CD4-positive, alpha-beta T cell treated with Interleukin-17A for 1 hour (primary cell): ENCODE data around the gene SYNDIG1.
"Not testable (repeated sequence)": the region's sequence is repeated elsewhere in the genome, so short reads cannot be mapped to it uniquely, and the experiment has no call there.

Experiments
- DNase-seq: peaks from one replicate; pipeline ENCODE4 v3.0.0-alpha.2; 2020

SYNDIG1 gene

DNA sequence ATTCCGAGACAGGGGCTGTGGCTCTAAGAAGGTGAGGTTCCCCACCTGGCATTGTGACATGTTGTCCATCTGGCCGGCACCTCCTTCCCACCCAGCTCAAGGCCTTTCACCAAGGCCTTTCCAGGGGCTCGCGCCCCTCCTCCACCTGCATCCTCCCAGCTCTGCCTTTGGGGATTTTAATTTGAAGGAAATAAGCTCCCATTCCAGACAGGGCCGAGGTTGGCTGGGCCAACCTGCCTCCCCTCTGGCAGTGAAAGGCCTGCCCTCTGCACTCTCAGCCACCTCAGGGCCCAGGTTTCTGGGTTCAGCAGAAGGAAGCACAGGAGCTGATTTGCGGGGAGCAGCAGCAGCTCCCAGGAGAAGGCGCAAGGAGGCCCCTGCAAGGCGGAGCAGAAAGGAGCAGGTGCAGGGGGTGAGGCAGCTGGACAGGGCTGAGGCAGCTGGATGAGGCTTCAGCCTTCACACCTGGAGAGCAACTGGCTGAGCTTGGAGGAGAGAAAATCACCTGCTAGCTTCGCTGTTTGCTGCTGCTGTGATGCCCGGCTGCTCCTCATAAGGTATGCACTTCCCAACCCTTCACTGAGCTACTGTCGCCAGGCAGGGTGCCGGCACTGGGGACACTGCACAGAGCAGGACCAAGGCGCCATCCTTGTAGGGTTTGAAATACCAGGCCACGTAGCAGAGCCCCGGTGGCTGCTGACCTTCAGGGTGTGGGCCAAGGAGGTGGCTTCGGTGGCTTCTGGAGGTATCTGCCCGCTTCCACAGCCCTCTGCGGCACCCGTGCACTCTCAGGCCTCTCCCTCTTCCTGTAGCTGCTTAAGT is 147.0 kb downstream of the SYNDIG1 start:
- no peak for DNase-seq

- DNase-seq, result no peak
Observed at GRCh38 chr20:24617080-24617432, 147.6 kb downstream of the SYNDIG1 start.

GRCh38 chr20:24617757-24618450 is 148.5 kb downstream of the SYNDIG1 start:
- DNase-seq, result no peak

- no peak for DNase-seq
Observed at GRCh38 chr20:24618739-24619138, 149.3 kb downstream of the SYNDIG1 start.

DNA sequence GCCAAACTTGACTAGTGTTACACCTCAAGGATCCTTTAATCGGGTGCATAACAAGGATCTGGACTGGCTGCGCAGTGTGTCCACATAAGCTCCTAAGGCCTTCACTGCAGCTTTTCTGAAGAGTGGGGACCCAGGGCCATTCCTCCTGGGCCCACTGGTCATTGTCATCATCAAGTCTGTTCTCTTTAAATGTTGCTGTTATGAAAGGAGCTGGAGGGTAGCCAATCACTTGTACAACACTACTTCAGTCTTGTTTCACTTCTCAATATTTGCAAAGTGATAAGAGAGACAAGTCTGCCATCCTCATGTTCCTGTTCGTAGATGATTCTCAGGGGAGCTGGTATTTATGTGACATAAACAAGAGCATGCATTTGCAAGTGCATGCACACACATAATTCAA is 149.8 kb downstream of the SYNDIG1 start:
- DNase-seq, result no peak

DNA sequence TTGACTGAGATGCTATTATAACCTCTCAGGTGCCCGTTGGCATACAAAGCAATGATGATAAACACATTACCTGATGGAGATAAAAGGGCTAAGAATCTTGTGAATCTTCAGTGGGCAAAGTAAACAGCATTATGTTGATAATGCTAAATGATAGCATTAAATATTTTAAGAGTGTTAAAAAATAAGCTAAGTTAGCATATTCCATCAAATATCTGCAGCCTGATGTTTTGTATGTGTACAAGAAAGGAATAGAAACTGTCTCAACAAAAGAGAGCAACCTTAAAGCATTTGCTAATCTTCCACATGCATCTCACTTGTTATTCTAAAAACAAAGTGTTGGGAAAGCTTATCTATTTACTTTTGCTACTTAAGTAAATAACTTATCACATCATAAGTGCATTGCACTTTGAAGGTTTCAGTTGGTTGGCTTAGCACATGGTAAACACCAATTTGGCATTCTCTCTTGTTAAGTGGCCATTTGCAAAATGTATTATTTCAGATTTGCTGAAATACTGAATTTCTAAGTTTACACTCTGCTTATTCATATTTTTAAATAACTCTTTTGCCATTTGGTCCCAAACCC is 151.6 kb downstream of the SYNDIG1 start:
- no peak for DNase-seq

GRCh38 chr20:24622856-24623255 is 153.4 kb downstream of the SYNDIG1 start:
- DNase-seq, result no peak

- not testable (repeated sequence) for DNase-seq
Observed at GRCh38 chr20:24626141-24626540, 156.7 kb downstream of the SYNDIG1 start.

DNA sequence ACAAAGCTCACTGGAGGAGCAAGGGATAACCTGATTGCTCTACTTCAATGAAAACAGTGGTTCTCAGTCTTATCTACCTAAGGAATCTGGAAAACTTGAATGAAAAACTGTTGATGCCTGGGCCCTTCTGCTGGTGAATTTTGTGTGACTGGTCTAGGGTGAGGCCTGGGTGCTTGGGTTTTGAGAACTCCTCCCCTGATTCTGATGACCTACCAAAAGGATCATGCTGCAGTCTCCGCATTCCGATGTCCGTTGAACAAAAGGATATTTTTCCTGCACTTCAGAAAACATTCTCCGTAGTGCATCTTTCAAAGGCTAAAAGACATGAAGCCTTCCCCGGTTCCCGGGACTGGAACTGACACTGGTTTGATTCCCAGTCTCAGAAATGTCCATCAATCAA is 157.9 kb downstream of the SYNDIG1 start:
- no peak for DNase-seq

DNA sequence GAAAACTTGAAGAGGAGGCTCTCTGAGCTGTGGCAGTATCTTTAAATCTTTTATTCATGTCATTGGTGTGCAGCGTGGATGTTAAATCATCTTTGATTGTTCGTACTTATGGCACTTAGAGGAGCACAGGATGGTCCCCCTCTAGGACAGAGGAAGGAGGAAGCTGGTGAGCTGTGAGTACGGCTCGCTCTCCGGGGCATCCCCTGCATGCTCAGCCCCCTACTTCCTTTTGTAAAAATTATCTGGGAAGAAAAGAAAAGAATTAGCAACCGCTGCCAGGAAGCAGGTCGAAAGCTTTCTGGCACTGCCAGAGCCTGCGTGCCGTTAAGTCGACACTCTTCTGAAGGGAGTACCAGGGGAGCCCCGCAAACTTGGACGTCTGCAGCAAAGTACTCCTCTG is 158.5 kb downstream of the SYNDIG1 start:
- DNase-seq, result no peak

DNA sequence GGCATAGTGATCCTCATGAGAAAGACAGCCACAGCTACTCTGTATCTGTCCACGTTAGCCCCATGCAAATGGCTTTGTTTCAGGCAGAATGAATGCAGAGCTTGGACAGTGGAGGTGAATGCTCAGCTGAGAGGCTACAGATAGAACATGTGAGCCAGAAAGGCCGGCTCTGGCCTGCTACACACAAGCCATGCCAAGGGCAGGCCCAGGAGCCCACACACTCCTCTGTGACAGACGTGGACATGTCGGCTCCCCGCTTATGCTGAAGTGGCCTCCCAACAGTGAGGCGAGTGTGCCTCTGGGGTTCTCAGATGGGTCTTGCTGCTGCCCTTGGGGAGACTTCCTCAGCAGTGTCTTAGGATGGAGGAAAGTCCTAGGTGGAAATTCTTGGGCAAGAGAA is 159.6 kb downstream of the SYNDIG1 start:
- no peak for DNase-seq

GRCh38 chr20:24629668-24630067 is 160.2 kb downstream of the SYNDIG1 start:
- no peak for DNase-seq

- no peak for DNase-seq
Observed at GRCh38 chr20:24630486-24631172, 161.2 kb downstream of the SYNDIG1 start.

DNA sequence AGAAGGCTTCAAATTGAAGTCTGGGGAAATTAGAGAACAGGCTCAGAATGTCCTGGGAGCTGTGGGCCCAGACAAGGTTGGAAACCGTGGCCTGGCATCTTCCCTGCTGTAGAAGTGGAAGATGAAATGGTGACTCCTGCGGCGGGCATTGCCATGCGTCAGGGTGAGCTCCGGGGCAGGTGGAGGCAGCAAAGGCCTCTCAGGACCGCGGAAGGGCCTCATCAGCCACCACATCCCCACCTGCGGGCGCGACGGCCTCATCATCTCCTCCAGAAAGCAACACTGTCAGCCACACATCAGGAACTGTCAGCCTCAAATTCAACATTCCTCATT is 161.7 kb downstream of the SYNDIG1 start:
- no peak for DNase-seq

DNA sequence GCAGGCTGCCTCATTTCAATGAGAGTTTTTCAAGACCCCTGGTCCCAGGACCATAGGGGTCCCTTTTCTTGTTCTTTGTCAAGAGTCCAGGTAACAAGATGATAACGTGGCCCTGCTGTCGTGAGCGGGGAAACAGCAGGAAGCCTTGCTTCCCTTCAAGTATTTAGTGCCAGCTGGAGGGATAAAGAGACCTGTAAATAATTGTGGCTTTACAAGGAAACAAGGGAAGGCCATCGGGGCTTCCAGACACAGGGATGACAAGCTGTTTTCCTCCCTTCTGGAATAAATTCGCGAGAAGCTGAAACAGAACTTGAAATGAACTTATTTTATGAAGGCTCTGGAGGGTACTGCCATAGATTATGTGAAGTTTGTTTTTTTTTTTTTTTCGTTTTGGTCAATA is 163.2 kb downstream of the SYNDIG1 start:
- no peak for DNase-seq

DNA sequence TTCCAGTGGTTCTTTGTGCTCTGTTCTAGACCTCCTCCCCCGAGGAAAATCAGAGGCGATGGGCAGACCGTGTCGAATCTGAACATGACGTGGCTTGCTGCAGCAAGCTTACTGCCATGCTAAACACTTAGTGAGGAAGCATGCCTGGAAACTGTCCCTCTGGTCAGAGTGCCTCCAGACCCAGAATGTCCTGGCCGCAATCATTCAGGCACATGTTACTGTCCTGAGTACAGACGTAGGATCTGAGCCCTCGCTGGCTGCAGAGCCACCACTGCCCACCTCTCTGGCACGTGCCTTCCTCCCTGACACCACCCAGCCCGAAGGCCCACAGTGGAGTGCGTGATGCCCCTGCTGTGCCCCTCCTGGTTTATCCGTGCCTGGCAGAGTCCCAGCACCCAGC is 163.6 kb downstream of the SYNDIG1 start:
- DNase-seq, result no peak

DNA sequence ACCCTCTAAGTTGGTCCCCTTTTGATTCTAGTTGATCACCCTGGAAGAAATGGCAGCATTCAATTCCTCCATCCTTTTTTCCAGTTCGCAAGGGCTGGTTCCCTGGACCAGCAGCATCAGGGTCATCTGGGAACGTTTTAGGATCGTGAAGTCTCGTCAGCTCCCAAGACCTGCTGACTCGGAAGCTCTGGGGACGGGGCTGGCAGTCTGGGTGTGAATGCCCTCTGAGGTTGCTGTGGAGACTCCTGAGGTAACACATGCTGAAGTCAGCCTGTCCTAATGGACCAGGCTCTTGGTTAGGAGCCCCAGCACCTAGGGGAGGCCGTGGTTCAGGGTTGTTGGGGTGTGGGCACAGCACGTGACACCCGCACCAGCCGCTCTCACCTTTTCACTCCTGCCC is 164.1 kb downstream of the SYNDIG1 start:
- DNase-seq, result no peak

DNA sequence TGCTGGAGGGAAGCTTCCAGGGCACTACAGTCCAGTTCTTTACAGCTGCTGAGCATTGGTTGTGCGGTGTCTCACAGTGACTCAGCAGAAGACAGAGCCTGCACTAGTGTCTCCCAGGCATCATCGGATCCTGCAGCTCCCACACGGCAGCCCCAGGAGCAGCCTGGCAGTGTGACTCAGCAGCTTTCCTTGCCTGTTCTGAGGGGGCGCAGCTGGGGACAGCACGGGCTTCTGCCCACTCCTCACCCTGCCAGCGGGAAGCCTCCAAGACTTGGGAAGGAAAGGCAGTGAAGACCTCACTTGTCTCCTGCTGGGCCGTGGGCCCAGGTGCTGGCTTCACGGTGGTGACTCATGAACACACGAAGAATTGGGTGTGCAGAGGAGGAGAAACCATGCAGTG is 165.4 kb downstream of the SYNDIG1 start:
- DNase-seq, result no peak

GRCh38 chr20:24636626-24637025 is 167.2 kb downstream of the SYNDIG1 start:
- DNase-seq, result no peak

- no peak for DNase-seq
Observed at GRCh38 chr20:24637087-24637486, 167.7 kb downstream of the SYNDIG1 start.

DNA sequence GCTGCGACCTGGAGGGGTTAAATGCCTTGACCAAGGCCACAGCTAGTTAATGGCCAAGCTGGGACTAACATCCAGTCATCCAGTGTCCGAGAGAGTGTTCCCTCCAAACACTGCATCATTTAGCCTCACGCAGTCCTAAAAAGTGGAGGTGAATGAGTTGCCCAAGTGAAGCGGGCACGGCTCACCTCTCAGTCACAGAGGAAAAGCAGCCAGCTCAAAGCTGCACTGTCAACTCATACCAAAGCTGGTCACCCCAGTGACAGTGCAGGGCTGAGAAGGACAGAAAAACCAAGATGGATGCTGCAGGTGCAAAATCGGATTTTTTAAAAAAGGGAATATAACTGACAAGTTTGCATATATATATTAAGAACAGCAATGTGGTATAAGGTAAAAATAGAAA is 168.5 kb downstream of the SYNDIG1 start:
- no peak for DNase-seq

DNA sequence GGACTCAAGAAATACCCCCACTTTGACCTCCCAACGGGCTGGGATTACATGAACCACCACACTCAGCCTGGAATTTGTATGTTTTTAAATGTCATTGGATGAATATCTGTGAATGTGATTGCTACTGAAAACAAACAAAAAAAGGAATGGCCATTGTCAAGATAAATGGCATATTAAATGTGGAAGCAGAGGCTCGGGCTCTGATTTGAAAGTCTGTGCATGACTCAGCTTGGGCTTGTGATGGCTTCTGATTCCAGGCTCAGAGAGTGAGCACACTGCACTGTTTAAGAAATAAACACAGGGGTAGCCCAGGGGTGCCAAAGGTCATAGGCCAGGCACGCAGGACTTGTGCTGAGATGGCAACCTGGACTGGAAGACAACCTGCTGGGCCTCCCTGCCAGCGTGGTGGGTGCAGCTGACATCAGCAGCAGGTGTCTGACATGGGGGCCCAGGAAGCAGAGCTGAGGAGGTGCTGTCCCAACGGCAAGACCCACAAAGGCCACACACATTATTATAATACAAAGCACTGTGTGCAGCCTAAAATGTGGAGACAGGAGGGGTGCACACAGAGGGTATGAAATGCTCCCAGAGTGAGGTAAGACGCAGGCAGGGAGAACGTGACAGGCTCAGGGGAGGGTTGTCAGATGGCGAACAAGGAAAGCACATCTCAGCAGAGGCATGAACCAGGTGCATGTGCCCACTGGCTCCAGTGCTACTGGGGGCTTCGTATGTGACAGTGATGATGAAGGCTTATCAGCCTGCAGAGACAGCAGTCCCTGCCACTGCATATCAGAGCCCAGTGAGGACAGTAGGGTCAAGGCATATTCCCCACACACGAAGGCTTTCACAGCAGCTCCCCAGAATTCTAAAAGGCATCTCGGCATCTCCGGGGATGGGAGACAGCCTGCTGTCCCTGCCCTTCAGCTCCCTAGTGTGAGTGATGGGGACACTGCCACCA is 169.4 kb downstream of the SYNDIG1 start:
- DNase-seq, result no peak

DNA sequence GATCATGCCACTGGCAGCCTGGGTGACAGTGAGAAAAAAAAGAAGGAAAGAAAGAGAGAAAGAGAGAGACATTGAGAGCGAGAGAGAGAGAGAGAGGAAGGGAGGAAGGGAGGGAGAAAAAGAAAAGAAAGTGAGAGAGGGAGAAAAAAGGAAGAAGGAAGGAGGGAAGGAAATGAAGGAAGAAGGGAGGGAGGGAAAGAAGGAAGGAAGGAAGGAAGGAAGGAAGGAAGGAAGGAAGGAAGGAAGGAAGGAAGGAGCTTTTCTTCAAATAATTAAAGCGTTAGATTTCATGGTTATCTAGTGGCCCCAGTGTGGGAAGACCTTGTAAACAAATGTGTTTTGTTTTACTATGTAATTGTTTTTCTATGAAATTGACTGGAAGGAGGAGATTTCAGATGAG is 170.8 kb downstream of the SYNDIG1 start:
- DNase-seq, result no peak
